Keratinocyte (primary cell): ENCODE data around the gene ACER3. TPM values are rescaled to one million over a fixed set of nuclear protein-coding genes. Genes with fewer than 3 reads are reported as not detected.

Experiments
- DNase-seq: peaks from one replicate; pipeline ENCODE4 v3.0.0-alpha.2; 2011; ENCODE audit warnings: low read depth, missing footprints, low spot score
- FAIRE-seq: peaks from 2 replicates; lab custom pipeline; 2011; peaks lifted over from hg19 to GRCh38; lab: Jason Lieb, UNC
- H2AFZ ChIP-seq: 2 replicates; pipeline ENCODE4 v1.6.0; 2012; ENCODE audit warnings: low read length, control low read depth, inconsistent platforms; ENCODE audit not compliant: control insufficient read depth
- H3K27ac ChIP-seq: 2 replicates; pipeline ENCODE4 v1.5.1; 2011; ENCODE audit warnings: low read length; ENCODE audit not compliant: control insufficient read depth, insufficient read depth
- H3K27me3 ChIP-seq: 3 replicates; pipeline ENCODE4 v1.6.0; 2011; ENCODE audit warnings: low read length; ENCODE audit not compliant: control insufficient read depth, insufficient read depth; ENCODE audit errors: extremely low read depth
- H3K36me3 ChIP-seq, 2 experiments: 2 replicates in 1 of 2; 3 replicates in 1 of 2; pipeline ENCODE4 v1.5.1; 2011; ENCODE audit warnings: low read length in 2 of 2, mild to moderate bottlenecking in 1 of 2; ENCODE audit not compliant: control insufficient read depth in 2 of 2, insufficient read depth in 2 of 2; ENCODE audit errors: extremely low read depth in 1 of 2
- H3K4me1 ChIP-seq: 3 replicates; pipeline ENCODE4 v1.5.1; 2011; ENCODE audit warnings: low read length; ENCODE audit not compliant: control insufficient read depth, insufficient read depth; ENCODE audit errors: extremely low read depth
- H3K4me2 ChIP-seq: 3 replicates; pipeline ENCODE4 v1.6.0; 2011; ENCODE audit warnings: low read depth, low read length; ENCODE audit not compliant: control insufficient read depth, insufficient read depth; ENCODE audit errors: extremely low read depth
- H3K4me3 ChIP-seq, 3 experiments: fragments of 200-600 bp in 1 of 3; sonication (generic) in 1 of 3; 2 replicates in 2 of 3; 3 replicates in 1 of 3; pipeline ENCODE4 v1.5.1; 2011 to 2016; ENCODE audit warnings: low read length in 3 of 3, mild to moderate bottlenecking in 3 of 3, control low read depth in 2 of 3, inconsistent platforms in 1 of 3, low read depth in 1 of 3, mixed read lengths in 1 of 3, mixed run types in 1 of 3, moderate library complexity in 1 of 3; ENCODE audit not compliant: control insufficient read depth in 2 of 3, insufficient read depth in 2 of 3; ENCODE audit errors: extremely low read depth in 1 of 3
- H3K79me2 ChIP-seq: 2 replicates; pipeline ENCODE4 v1.6.0; 2012; ENCODE audit warnings: low read length; ENCODE audit not compliant: control insufficient read depth, insufficient read depth
- H3K9ac ChIP-seq: 3 replicates; pipeline ENCODE4 v1.6.0; 2011; ENCODE audit warnings: low read length; ENCODE audit not compliant: control insufficient read depth, insufficient read depth; ENCODE audit errors: extremely low read depth
- H3K9me1 ChIP-seq: 3 replicates; pipeline ENCODE4 v1.6.0; 2011; ENCODE audit warnings: low read length; ENCODE audit not compliant: control insufficient read depth, insufficient read depth; ENCODE audit errors: extremely low read depth
- H3K9me3 ChIP-seq: 2 replicates; pipeline ENCODE4 v1.5.1; 2012; ENCODE audit warnings: low read depth, low read length; ENCODE audit not compliant: control insufficient read depth
- H4K20me1 ChIP-seq: 3 replicates; pipeline ENCODE4 v1.6.0; 2011; ENCODE audit warnings: low read length; ENCODE audit not compliant: control insufficient read depth, insufficient read depth; ENCODE audit errors: extremely low read depth
- EZH2 ChIP-seq: IDR thresholded peaks from one replicate; pipeline ENCODE4 v1.6.1; 2012; ENCODE audit warnings: inconsistent platforms, mild to moderate bottlenecking, low read length, moderate library complexity
- dilution Hi-C: fragments of 300-500 bp; cut with MboI; formaldehyde crosslinking; loops from one replicate; pipeline ENCODE4 v1.7.0; 2020; ENCODE audit warnings: low sequenced_read_pairs; ENCODE audit not compliant: extremely low pct_ligation_motif_present
- polyA plus RNA-seq, 5 experiments: library from polyadenylated mRNA; depleted of rRNA in 3 of 5; stranded (reverse) in 3 of 5; stranded (forward) in 1 of 5; unstranded in 1 of 5; fragments of >200 nt; gene quantifications; 1 replicate in 1 of 5; 2 replicates in 3 of 5; 3 replicates in 1 of 5; pipeline versions ENCODE4 v1.2.1 to v1.2.3, GENCODE V29; 2011 to 2012; ENCODE audit warnings: missing spikeins in 2 of 5, low read depth in 1 of 5, low replicate concordance in 1 of 5
- TF ChIP-seq, protein P1 (sequence below), 3 experiments: IDR thresholded peaks in 1 of 3; conservative IDR thresholded peaks in 1 of 3; optimal IDR thresholded peaks in 1 of 3; 2 replicates in 2 of 3; 3 replicates in 1 of 3; pipeline versions ENCODE3 to v1.5.1; 2011; ENCODE audit warnings: low read length in 3 of 3, mild to moderate bottlenecking in 3 of 3, moderate library complexity in 2 of 3, control low read depth in 1 of 3, inconsistent platforms in 1 of 3; ENCODE audit not compliant: insufficient read depth in 2 of 3; ENCODE audit errors: extremely low read depth in 1 of 3

ACER3 gene
- polyA plus RNA-seq, 1 donor (not counting 4 experiments of a cell fraction or from before 2014, with no cell fraction given): 55.0 TPM

DNA sequence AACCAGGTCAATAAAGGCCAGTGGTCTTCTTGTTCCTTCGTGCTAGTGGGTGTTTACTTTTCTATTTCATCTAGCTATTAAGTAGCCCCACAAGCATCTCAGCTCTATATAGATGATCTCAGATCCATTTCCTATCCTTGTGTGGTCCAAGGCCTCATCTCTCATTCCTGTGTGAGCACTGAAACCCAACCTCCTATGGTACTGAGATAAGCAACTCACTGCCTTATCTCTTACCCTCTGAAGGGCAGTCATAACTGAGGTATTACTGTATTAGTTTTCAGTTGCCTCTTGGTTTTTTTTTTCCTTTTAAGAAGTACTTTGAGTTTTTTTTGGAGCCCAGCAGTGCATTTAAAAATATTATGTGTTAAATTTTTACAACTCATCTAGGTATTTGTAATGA lies 28.3 kb downstream of the ACER3 start:
- FAIRE-seq (no peak), DNase-seq (no peak)
- Histone ChIP-seq H3K4me2 (no peak overlapping the region), H3K4me1 (peaks cover 23% of the 10 kb centered on the region), H3K36me3 (no peaks in the 10 kb centered on the region), H3K9ac (no peak overlapping the region), H2AFZ (no peak overlapping the region), H3K9me1 (peaks cover 2% of the 10 kb centered on the region), H3K79me2 (peaks cover 70% of the 10 kb centered on the region), H3K27ac (no peak overlapping the region), H3K9me3 (no peaks in the 10 kb centered on the region), H3K4me3 (no peak overlapping the region), H3K27me3 (no peaks in the 10 kb centered on the region), H4K20me1 (no peaks in the 10 kb centered on the region)
- TF ChIP-seq EZH2: no peak
- TF ChIP-seq, protein P1, sequence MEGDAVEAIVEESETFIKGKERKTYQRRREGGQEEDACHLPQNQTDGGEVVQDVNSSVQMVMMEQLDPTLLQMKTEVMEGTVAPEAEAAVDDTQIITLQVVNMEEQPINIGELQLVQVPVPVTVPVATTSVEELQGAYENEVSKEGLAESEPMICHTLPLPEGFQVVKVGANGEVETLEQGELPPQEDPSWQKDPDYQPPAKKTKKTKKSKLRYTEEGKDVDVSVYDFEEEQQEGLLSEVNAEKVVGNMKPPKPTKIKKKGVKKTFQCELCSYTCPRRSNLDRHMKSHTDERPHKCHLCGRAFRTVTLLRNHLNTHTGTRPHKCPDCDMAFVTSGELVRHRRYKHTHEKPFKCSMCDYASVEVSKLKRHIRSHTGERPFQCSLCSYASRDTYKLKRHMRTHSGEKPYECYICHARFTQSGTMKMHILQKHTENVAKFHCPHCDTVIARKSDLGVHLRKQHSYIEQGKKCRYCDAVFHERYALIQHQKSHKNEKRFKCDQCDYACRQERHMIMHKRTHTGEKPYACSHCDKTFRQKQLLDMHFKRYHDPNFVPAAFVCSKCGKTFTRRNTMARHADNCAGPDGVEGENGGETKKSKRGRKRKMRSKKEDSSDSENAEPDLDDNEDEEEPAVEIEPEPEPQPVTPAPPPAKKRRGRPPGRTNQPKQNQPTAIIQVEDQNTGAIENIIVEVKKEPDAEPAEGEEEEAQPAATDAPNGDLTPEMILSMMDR (optimal IDR thresholded peaks at IDR 0.05 in 1 of 3, IDR thresholded peaks at IDR 0.05 in 1 of 3, conservative IDR thresholded peaks at IDR 0.05 in 1 of 3; ENCODE audit: extremely low read depth in 1 of 3, insufficient read depth in 2 of 3, low read length in 3 of 3): no peak
- dilution Hi-C loops: no loop called here

DNA sequence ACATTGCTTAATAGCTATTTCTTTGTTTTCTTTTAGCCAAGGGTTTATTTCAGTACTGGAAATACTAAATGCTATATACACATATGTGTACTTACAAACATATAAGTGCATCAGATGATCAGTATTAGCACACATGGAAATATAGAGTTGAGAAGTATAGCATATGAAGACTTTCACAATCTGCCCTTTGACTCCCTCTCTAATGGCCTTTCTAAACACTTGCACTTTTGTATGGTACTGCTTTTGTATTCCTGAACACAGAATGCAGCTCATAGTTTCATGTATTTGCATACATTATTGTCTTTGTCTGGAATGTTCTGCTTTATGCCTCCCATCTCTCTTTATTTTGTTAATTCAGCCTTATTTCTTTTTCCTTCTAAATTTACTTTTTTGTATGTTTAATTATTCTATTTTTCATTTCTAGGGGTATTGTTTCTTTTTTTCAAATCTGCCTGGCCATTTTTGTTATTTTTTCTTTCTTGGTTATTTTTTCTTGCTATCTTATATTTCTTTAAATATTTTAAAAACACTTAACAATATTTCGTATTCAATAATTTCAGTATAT lies 28.8 kb downstream of the ACER3 start:
- Histone ChIP-seq H3K9ac (no peak overlapping the region), H4K20me1 (no peaks in the 10 kb centered on the region), H3K27ac (no peak overlapping the region), H3K27me3 (no peaks in the 10 kb centered on the region), H3K79me2 (peaks cover 69% of the 10 kb centered on the region), H3K9me1 (peaks cover 2% of the 10 kb centered on the region), H3K4me2 (no peak overlapping the region), H2AFZ (no peak overlapping the region), H3K9me3 (no peaks in the 10 kb centered on the region), H3K4me1 (peaks cover 18% of the 10 kb centered on the region), H3K36me3 (no peaks in the 10 kb centered on the region), H3K4me3 (no peak overlapping the region)
- dilution Hi-C loops: no loop called here
- FAIRE-seq (peak; percentile 20), DNase-seq (no peak)
- no peak for TF ChIP-seq EZH2
- TF ChIP-seq, protein P1 (optimal IDR thresholded peaks at IDR 0.05 in 1 of 3, IDR thresholded peaks at IDR 0.05 in 1 of 3, conservative IDR thresholded peaks at IDR 0.05 in 1 of 3; ENCODE audit: extremely low read depth in 1 of 3, insufficient read depth in 2 of 3, low read length in 3 of 3): no peak
